Activated T-helper 2 cell treated with anti-CD3 and anti-CD28 coated beads, Interferon-gamma antibody, Interleukin-2, Interleukin-4, amounts not matched to agents 10 μg/mL and 5 μg/mL and 100 μg/mL, durations not matched to agents 14 hours and 24 hours and 36 hours (primary cell): ENCODE results near the gene CKB. TPM values are rescaled to one million over a fixed set of nuclear protein-coding genes. Genes with fewer than 3 reads are reported as not detected.
"Not testable (repeated sequence)": the region's sequence is repeated elsewhere in the genome, so short reads cannot be mapped to it uniquely, and the experiment has no call there.

Experiments
- DNase-seq: peaks from one replicate; pipeline ENCODE4 v3.0.0; 2021; ENCODE audit warnings: low spot score
- H3K27ac Mint-ChIP-seq: one replicate; pipeline ENCODE4 v1.8.0; 2021; ENCODE audit warnings: mixed read lengths
- H3K27me3 Mint-ChIP-seq: one replicate; pipeline ENCODE4 v1.8.0; 2021; ENCODE audit warnings: low read depth, mixed read lengths
- H3K36me3 Mint-ChIP-seq: one replicate; pipeline ENCODE4 v1.8.0; 2021; ENCODE audit warnings: low read depth, mixed read lengths
- H3K4me1 Mint-ChIP-seq: one replicate; pipeline ENCODE4 v1.8.0; 2021; ENCODE audit warnings: low read depth, mixed read lengths
- H3K4me3 Mint-ChIP-seq: one replicate; pipeline ENCODE4 v1.8.0; 2021; ENCODE audit warnings: low read depth, mild to moderate bottlenecking, moderate library complexity, mixed read lengths
- H3K9me3 Mint-ChIP-seq: one replicate; pipeline ENCODE4 v1.8.0; 2021; ENCODE audit warnings: mixed read lengths
- intact Hi-C: fragments of 100-400 bp; cut with micrococcal nuclease; formaldehyde crosslinking; loops from one replicate; pipeline ENCODE4 v1.15.1; 2023
- total RNA-seq: library from RNA; stranded (reverse); gene quantifications from 2 replicates; pipeline ENCODE4 v1.2.3, GENCODE V29; 2022

The CKB gene
- total RNA-seq, 1 donor from 2014 or later, result 15.3 TPM

DNA sequence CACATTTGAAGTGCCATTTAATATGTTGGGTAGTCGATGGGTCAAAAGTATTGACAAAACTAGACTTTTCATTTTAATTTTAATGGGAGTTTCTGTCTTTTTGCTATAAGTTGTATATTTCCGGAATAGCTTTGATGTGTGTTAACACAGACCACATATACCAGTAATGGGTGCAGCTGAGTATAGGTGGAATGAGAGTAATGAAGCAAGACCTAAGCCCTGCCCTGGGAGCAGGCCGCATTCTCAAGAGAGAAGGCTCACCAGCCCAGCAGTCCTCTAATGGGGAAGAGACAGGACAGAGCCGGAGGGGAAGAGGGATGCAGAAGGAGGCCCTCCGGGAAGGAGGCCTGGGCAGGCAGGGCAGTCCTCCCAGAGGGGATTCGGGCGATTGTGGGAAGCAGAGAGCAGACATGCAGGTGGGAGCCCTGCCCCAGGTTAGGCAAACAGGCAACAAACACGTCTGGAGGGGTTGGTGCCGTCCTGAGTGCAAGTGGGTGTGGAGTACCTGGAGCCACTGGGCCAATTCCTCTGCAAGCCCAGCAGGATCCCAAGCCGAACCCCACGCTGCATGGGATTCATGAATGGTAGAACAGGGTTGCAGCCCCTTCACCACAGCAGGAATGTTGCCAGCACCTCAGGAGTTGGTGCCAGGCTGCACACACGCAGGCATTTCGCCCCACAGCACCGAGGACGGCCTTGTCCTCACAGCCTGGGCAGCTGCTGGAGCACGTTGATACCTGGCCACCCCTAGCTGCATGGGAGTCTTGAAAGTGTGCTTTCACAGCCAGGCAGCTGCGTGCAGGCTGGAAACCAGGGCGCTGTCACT is 7.8 kb downstream of the CKB start:
- peaks cover 7% of the 10 kb centered on the region for H3K36me3 Mint-ChIP-seq
- peaks cover 2% of the 10 kb centered on the region for H3K27me3 Mint-ChIP-seq
- intact Hi-C loops, result no loop called here
- H3K27ac Mint-ChIP-seq, result no peak overlapping the region
- H3K9me3 Mint-ChIP-seq, result no peaks in the 10 kb centered on the region
- peaks cover 4% of the 10 kb centered on the region for H3K4me1 Mint-ChIP-seq
- no peak for DNase-seq
- no peak overlapping the region for H3K4me3 Mint-ChIP-seq

DNA sequence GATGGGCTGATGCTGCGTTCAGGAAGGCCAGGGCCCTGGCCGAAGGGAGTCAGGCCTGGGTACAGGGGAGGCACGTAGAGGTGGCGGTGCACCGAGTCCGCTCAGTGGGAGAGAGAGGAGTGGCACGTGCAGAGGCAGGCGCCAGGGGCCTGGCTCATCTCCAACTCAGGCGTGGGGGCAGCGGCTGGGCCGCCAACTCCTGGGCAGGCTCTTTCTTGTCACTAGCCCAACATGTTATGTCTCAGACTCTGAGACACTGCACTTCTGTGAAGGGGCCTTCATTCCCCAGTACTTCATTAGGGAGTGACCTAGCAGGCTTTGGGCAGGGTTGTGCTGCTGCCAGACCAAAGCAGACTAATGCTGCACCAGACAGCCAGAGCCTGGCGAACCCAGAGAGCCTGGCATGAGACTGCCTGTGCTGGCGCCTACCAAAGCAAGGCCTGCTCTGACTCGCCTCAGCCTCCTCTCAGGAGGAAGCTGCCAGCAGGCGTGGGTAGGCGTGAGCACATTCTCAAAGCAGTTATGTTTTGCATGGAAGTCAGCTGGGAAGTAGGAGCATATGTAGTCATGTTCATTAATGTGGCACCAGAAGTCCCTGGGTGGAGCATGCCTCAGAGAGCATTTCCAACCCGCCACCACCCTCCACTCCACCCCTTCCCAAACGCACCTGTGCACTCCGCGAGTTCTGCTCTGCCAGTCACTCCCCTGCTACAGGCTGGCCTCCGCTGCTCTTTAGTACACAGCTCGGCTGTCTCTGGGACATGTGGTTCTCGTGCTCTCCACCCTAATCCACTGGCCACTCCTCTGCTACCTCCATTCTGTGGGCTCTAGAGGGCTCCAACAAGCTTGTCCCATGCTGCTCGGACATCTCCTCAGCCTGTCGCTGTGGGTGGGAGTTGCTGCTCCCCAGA is 9.7 kb downstream of the CKB start:
- Mint-ChIP-seq H3K4me3 (no peak overlapping the region), H3K36me3 (peaks cover 15% of the 10 kb centered on the region), H3K4me1 (no peaks in the 10 kb centered on the region), H3K27me3 (no peaks in the 10 kb centered on the region), H3K27ac (no peak overlapping the region), H3K9me3 (no peaks in the 10 kb centered on the region)
- intact Hi-C loops, result no loop called here
- no peak for DNase-seq

- H3K27me3 Mint-ChIP-seq, DNase-seq, intact Hi-C loops, H3K4me3 Mint-ChIP-seq, H3K9me3 Mint-ChIP-seq, H3K27ac Mint-ChIP-seq, H3K4me1 Mint-ChIP-seq: not testable (repeated sequence)
- peaks cover 19% of the 10 kb centered on the region for H3K36me3 Mint-ChIP-seq
Observed at GRCh38 chr14:103512180-103512579, 10.4 kb downstream of the CKB start.

DNA sequence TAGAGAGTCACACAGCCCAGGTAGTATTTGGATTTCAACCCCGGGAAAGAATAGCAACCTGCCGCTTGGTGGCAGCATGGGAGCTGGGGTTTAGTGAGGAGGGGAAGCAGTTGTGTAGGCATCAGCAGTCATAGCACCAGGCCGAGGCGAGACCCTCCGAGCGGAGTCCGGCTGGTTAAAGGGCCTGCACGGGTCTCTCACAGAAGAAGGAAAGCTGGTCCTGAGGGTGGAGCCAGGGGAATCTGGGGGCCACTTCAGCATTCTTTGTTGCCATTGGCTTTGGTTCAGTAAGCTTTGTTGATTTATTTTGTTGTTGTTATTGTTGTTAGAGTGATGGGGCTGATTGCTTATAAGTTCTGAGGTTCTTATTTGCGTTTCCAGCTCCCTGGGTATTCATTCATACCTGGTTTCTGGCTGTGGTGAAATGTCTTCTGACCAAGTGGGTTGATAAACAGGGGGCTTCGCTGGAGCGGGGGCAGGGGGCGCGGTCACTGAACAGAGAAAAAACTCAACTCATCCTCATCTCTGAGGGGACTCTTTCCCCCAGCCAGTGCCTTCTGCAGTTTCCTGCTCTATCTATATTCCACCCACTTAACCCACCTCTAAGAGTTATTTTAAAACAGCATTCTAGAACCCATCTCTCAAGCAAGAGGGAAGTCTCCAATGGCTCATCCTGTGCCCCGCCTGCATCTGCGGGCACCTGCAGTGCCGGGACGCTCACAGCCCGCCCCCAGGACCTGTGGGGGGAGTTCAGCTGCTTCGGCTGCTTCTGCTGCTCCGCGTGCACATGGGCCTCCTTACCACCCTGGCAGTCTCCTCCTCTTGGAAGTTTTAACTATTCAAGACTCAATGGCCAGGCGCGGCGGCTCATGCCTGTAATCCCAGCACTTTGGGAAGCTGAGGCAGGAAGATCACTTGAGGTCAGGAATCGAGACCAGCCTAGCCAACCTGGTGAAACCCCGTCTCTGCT is 11.6 kb downstream of the CKB start:
- H3K4me1 Mint-ChIP-seq, result no peaks in the 10 kb centered on the region
- no peaks in the 10 kb centered on the region for H3K9me3 Mint-ChIP-seq
- no peak for DNase-seq
- H3K36me3 Mint-ChIP-seq, result peaks cover 20% of the 10 kb centered on the region
- no peaks in the 10 kb centered on the region for H3K27me3 Mint-ChIP-seq
- no peak overlapping the region for H3K27ac Mint-ChIP-seq
- intact Hi-C loops, result no loop called here
- no peak overlapping the region for H3K4me3 Mint-ChIP-seq

GRCh38 chr14:103509864-103510723 is 12.5 kb downstream of the CKB start:
- intact Hi-C loops, result no loop called here
- H3K9me3 Mint-ChIP-seq, result no peaks in the 10 kb centered on the region
- no peaks in the 10 kb centered on the region for H3K4me1 Mint-ChIP-seq

DNA sequence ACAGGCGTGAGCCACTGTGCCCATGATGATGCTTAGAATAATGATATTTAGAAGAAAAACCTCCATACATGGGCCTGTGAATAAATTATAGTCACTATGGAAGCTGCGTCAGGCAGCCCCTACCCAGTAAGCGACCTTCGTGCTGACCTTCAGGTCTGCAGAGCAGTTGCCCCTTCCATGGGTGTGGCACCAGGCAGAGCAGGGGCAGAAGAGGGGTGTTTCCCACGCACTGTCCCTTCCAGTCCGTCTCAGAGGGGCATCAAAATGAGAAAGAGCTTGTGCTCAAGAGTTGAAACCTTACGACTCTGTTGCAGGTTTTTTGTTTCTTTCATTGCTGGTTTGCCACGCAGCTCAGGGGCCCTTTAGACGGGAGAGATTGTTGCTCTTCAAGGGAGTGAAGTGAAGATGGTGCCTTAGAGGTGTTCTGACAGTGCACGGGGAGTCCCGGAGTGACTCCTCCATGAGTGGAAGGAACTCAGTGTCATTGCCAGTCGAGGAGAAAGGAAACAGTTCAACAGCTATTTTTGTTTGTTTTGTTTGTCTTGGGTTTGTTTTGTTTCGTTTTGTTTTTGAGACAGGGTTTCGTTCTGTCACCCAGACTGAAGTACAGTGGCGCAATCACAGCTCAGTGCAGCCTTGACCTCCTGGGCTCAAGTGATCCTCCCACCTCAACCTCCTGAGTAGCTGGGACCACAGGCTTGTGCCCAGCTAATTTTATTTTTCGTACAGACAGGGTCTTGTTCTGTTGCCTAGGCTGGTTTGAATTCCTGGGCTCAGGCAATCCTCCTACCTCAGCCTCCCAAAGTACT is 13.9 kb downstream of the CKB start:
- no peak for DNase-seq
- Mint-ChIP-seq H3K4me1 (no peaks in the 10 kb centered on the region), H3K9me3 (no peaks in the 10 kb centered on the region), H3K27me3 (no peaks in the 10 kb centered on the region), H3K27ac (no peak overlapping the region), H3K4me3 (no peak overlapping the region), H3K36me3 (peaks cover 35% of the 10 kb centered on the region)
- intact Hi-C loops, result no loop called here

More at GRCh38 chr14:103509864-103510723, 12.5 kb downstream of the CKB start:
- H3K4me3 Mint-ChIP-seq, result no peak overlapping the region
- DNase-seq, result no peak
- no peak overlapping the region for H3K27ac Mint-ChIP-seq
- H3K36me3 Mint-ChIP-seq, result peaks cover 25% of the 10 kb centered on the region
- H3K27me3 Mint-ChIP-seq, result no peaks in the 10 kb centered on the region

- H3K27me3 Mint-ChIP-seq, result no peaks in the 10 kb centered on the region
- H3K36me3 Mint-ChIP-seq, result peaks cover 42% of the 10 kb centered on the region
- H3K27ac Mint-ChIP-seq, result no peak overlapping the region
- no peaks in the 10 kb centered on the region for H3K9me3 Mint-ChIP-seq
- intact Hi-C loops, result no loop called here
- no peak overlapping the region for H3K4me3 Mint-ChIP-seq
- no peaks in the 10 kb centered on the region for H3K4me1 Mint-ChIP-seq
- no peak for DNase-seq
Observed at GRCh38 chr14:103507751-103508150, 14.9 kb downstream of the CKB start.

GRCh38 chr14:103504991-103505565 is 17.6 kb downstream of the CKB start:
- no peaks in the 10 kb centered on the region for H3K27me3 Mint-ChIP-seq
- DNase-seq, result no peak
- H3K4me1 Mint-ChIP-seq, result no peaks in the 10 kb centered on the region
- H3K36me3 Mint-ChIP-seq, result peaks cover 59% of the 10 kb centered on the region
- intact Hi-C loops, result no loop called here
- H3K4me3 Mint-ChIP-seq, result no peak overlapping the region
- H3K27ac Mint-ChIP-seq, result no peak overlapping the region
- no peaks in the 10 kb centered on the region for H3K9me3 Mint-ChIP-seq

DNA sequence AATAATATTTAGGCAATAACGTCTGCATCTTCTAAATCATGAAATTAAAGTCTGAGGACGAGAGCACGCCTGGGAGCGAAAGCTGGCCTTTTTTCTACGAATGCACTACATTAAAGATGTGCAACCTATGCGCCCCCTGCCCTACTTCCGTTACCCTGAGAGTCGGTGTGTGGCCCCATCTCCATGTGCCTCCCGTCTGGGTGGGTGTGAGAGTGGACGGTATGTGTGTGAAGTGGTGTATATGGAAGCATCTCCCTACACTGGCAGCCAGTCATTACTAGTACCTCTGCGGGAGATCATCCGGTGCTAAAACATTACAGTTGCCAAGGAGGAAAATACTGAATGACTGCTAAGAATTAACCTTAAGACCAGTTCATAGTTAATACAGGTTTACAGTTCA is 19.3 kb downstream of the CKB start:
- Mint-ChIP-seq H3K4me1 (no peaks in the 10 kb centered on the region), H3K4me3 (no peak overlapping the region), H3K27me3 (no peaks in the 10 kb centered on the region), H3K27ac (no peak overlapping the region), H3K36me3 (peaks cover 54% of the 10 kb centered on the region), H3K9me3 (no peaks in the 10 kb centered on the region)
- intact Hi-C loops, result no loop called here
- DNase-seq, result no peak

DNA sequence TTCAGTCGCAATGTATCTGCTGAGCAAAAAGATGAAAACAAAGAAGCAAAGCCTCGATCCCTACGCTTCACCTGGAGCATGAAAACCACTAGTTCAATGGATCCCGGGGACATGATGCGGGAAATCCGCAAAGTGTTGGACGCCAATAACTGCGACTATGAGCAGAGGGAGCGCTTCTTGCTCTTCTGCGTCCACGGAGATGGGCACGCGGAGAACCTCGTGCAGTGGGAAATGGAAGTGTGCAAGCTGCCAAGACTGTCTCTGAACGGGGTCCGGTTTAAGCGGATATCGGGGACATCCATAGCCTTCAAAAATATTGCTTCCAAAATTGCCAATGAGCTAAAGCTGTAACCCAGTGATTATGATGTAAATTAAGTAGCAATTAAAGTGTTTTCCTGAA is 19.8 kb downstream of the CKB start:
- Mint-ChIP-seq H3K4me1 (no peaks in the 10 kb centered on the region), H3K36me3 (peaks cover 54% of the 10 kb centered on the region), H3K27ac (no peak overlapping the region), H3K9me3 (no peaks in the 10 kb centered on the region), H3K4me3 (no peak overlapping the region), H3K27me3 (no peaks in the 10 kb centered on the region)
- intact Hi-C loops, result no loop called here
- no peak for DNase-seq
